Measurements from ENCODE around the gene SLC4A5. TPM values are rescaled to one million over a fixed set of nuclear protein-coding genes. Genes with fewer than 3 reads are reported as not detected.
A peak's percentile ranks its signal among the peaks of the same experiment; 100 is the strongest.

SLC4A5 gene
- total and polyA plus RNA-seq, 11 donors: 0.36 to 4.1 (median 1.6) TPM

DNA sequence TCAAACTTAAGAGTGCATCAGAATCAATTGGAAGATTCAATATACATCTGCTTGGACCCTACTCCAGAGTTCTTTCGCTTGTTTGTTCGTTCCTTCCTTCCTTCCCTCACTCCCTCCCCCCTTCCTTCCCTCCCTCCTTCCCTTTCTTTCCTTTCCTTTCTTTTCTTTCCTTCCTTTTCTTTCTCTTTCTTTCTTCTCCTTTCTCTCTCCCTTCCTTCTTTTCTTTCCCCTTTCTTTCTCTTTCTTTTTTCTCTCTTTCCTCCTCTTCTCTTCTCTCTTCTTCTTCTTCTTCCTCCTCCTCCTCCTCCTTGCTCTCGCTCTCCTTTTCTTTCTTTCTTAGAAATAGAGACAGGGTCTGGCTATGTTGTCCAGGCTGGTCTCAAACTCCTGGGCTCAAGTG, 98.9 kb downstream of the SLC4A5 start:
- H3K36me3 ChIP-seq: peaks cover 0 to 4% (median 0%) of the 10 kb centered on the region in 9 donors
- intact Hi-C loops (cut with DNase I): no loop called here
- no peak overlapping the region for H3K4me3 ChIP-seq
- H3K4me1 ChIP-seq: peaks cover 0 to 8% (median 0%) of the 10 kb centered on the region in 12 donors
- no peaks in the 10 kb centered on the region for H3K27me3 ChIP-seq
- ATAC-seq: no peak
- TF ChIP-seq, protein P1, sequence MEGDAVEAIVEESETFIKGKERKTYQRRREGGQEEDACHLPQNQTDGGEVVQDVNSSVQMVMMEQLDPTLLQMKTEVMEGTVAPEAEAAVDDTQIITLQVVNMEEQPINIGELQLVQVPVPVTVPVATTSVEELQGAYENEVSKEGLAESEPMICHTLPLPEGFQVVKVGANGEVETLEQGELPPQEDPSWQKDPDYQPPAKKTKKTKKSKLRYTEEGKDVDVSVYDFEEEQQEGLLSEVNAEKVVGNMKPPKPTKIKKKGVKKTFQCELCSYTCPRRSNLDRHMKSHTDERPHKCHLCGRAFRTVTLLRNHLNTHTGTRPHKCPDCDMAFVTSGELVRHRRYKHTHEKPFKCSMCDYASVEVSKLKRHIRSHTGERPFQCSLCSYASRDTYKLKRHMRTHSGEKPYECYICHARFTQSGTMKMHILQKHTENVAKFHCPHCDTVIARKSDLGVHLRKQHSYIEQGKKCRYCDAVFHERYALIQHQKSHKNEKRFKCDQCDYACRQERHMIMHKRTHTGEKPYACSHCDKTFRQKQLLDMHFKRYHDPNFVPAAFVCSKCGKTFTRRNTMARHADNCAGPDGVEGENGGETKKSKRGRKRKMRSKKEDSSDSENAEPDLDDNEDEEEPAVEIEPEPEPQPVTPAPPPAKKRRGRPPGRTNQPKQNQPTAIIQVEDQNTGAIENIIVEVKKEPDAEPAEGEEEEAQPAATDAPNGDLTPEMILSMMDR (IDR thresholded peaks at IDR 0.05): no peak
- TF ChIP-seq POLR2A (IDR thresholded peaks at IDR 0.05): no peak
- no peak overlapping the region for H3K27ac ChIP-seq
- WGBS, 4 donors: 77 to 80% (median 80%) methylated on average over 3 of the region's 3 CpGs
- DNase-seq: no peak
- H3K9me3 ChIP-seq: no peaks in the 10 kb centered on the region

DNA sequence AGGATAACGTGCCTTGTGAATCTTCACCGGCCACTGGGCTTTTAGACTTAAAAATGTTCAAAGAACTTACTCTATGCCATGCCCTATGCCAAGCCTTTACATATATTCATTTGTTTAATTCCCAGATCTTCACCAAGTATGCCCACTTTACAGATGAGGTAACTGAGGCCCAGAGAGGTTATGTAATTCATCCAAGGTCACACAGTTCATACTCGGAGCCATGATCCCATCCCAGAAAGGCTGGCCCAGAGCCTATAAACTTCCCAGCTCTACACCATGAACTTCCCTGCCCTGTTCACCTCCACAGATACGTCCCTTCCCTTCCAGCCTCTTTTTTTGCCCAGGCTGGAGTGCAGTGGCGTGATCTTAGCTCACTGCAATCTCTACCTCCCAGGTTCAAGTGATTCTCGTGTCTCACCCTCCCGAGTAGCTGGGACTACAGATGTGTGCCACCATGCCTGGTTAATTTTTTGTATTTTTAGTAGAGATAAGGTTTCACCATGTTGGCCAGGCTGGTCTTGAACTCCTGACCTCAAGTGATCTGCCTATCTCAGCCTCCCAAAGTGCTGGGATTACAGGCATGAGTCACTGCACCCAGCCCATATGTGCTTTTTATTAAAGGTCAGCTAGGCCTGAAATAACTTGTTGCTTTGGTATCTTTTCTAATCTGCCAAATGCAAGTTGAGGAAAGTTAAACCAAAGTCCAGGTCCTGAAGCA, 100.7 kb downstream of the SLC4A5 start:
- intact Hi-C loops (cut with DNase I): no loop called here
- ATAC-seq (peak in 2 of 4 donors; percentile 20 to 30), DNase-seq (no peak)
- TF ChIP-seq, protein P1 (IDR thresholded peaks at IDR 0.05): no peak
- TF ChIP-seq POLR2A (IDR thresholded peaks at IDR 0.05): no peak
- Histone ChIP-seq H3K27ac (peak overlapping the region in 1 of 12 donors; percentile 25), H3K27me3 (no peaks in the 10 kb centered on the region), H3K9me3 (no peaks in the 10 kb centered on the region), H3K4me3 (no peak overlapping the region), H3K36me3 (peaks cover 0 to 4% (median 0%) of the 10 kb centered on the region in 9 donors), H3K4me1 (peaks cover 0 to 8% (median 0%) of the 10 kb centered on the region in 12 donors)
- 86 to 92% (median 87%) methylated on average over 7 of the region's 7 CpGs for WGBS, 4 donors

- 80 to 89% (median 82%) methylated on average over 4 to 7 of the region's 7 CpGs for WGBS, 4 donors
- Histone ChIP-seq H3K4me1 (peaks cover 0 to 8% (median 0%) of the 10 kb centered on the region in 12 donors), H3K27ac (no peak overlapping the region), H3K27me3 (no peaks in the 10 kb centered on the region), H3K4me3 (no peak overlapping the region), H3K36me3 (peaks cover 0 to 4% (median 0%) of the 10 kb centered on the region in 9 donors), H3K9me3 (no peaks in the 10 kb centered on the region)
- TF ChIP-seq, protein P1 (IDR thresholded peaks at IDR 0.05): no peak
- no peak for TF ChIP-seq POLR2A (IDR thresholded peaks at IDR 0.05)
- intact Hi-C loops (cut with DNase I): no loop called here
- no peak for DNase-seq
- no peak for ATAC-seq
These were observed 103.9 kb downstream of the SLC4A5 start for GRCh38 chr2:74239346-74239745.

- no peak for DNase-seq
- Histone ChIP-seq H3K36me3 (peaks cover 0 to 4% (median 0%) of the 10 kb centered on the region in 9 donors), H3K4me3 (no peak overlapping the region), H3K27ac (no peak overlapping the region), H3K9me3 (no peaks in the 10 kb centered on the region), H3K27me3 (no peaks in the 10 kb centered on the region), H3K4me1 (peaks cover 0 to 8% (median 0%) of the 10 kb centered on the region in 12 donors)
- intact Hi-C loops (cut with DNase I): no loop called here
- TF ChIP-seq, protein P1 (IDR thresholded peaks at IDR 0.05): no peak
- TF ChIP-seq POLR2A (IDR thresholded peaks at IDR 0.05): no peak
- WGBS, 4 donors: 80 to 100% (median 80%) methylated on average over 2 of the region's 2 CpGs
- ATAC-seq: no peak
These were observed 104.3 kb downstream of the SLC4A5 start for GRCh38 chr2:74238879-74239278.

Data from heart left ventricle (tissue), 16 donors.